NCI-H82 treated with DMSO at 0.1 percent for 48 hours (cell line): ENCODE data around the gene HSH2D.
"Not testable (repeated sequence)": the region's sequence is repeated elsewhere in the genome, so short reads cannot be mapped to it uniquely, and the experiment has no call there.

Experiments used
- DNase-seq: peaks from one replicate; lab custom pipeline; 2025; ENCODE audit not compliant: unreplicated experiment; lab: John Stamatoyannopoulos, UW

Gene HSH2D

GRCh38 chr19:16119075-16119857 is 24.2 kb upstream of the HSH2D start:
- not testable (repeated sequence) for DNase-seq

- DNase-seq, result no peak
Observed at GRCh38 chr19:16121141-16121540, 22.3 kb upstream of the HSH2D start.

GRCh38 chr19:16121967-16122366 is 21.5 kb upstream of the HSH2D start:
- DNase-seq, result no peak

- no peak for DNase-seq
Observed at GRCh38 chr19:16124953-16125352, 18.5 kb upstream of the HSH2D start.

- no peak for DNase-seq
Observed at GRCh38 chr19:16125737-16126495, 17.6 kb upstream of the HSH2D start.

- no peak for DNase-seq
Observed at GRCh38 chr19:16127080-16127479, 16.4 kb upstream of the HSH2D start.

GRCh38 chr19:16127776-16128371 is 15.6 kb upstream of the HSH2D start:
- DNase-seq, result no peak

- no peak for DNase-seq
Observed at GRCh38 chr19:16131648-16132047, 11.8 kb upstream of the HSH2D start.

GRCh38 chr19:16133818-16134217 is 9.7 kb upstream of the HSH2D start:
- DNase-seq, result no peak

- DNase-seq, result no peak
Observed at GRCh38 chr19:16134510-16134909, 9.0 kb upstream of the HSH2D start.

- no peak for DNase-seq
Observed at GRCh38 chr19:16135430-16136127, 7.9 kb upstream of the HSH2D start.

- no peak for DNase-seq
Observed at GRCh38 chr19:16136185-16136999, 7.1 kb upstream of the HSH2D start.

GRCh38 chr19:16139752-16140151 is 3.7 kb upstream of the HSH2D start:
- no peak for DNase-seq

GRCh38 chr19:16141043-16141442 is 2.4 kb upstream of the HSH2D start:
- no peak for DNase-seq

GRCh38 chr19:16142032-16142580 is 1.4 kb upstream of the HSH2D start:
- DNase-seq, result no peak

- DNase-seq, result no peak
Observed at GRCh38 chr19:16144216-16144581, 714 bp downstream of the HSH2D start.

GRCh38 chr19:16146112-16146511 is 2.6 kb downstream of the HSH2D start:
- DNase-seq, result no peak

GRCh38 chr19:16148443-16149229 is 5.2 kb downstream of the HSH2D start:
- no peak for DNase-seq

- no peak for DNase-seq
Observed at GRCh38 chr19:16153582-16154336, 10.3 kb downstream of the HSH2D start.
